ENCODE measurements around the gene POMT2.

Gene POMT2

GRCh38 chr14:77275041-77275580 lies 45.6 kb downstream of the POMT2 start:
- no peak for TF ChIP-seq ISL1 (CRISPR knock-in tag; IDR thresholded peaks at IDR 0.05)
- TF ChIP-seq CSDC2 (CRISPR knock-in tag; IDR thresholded peaks at IDR 0.05) = no peak
- no peak for TF ChIP-seq ZFP3 (CRISPR knock-in tag; IDR thresholded peaks at IDR 0.05)
- no peak for ATAC-seq

- ATAC-seq = no peak
Measured at GRCh38 chr14:77273796-77274195, 46.9 kb downstream of the POMT2 start.

GRCh38 chr14:77272261-77272660 lies 48.4 kb downstream of the POMT2 start:
- ATAC-seq = no peak
- no peak for TF ChIP-seq GLIS3 (CRISPR knock-in tag; IDR thresholded peaks at IDR 0.05)
- no peak for TF ChIP-seq SNAI2 (CRISPR knock-in tag; IDR thresholded peaks at IDR 0.05)
- no peak for TF ChIP-seq TOX (CRISPR knock-in tag; IDR thresholded peaks at IDR 0.05; ENCODE audit: borderline replicate concordance)
- TF ChIP-seq ZFP30 (CRISPR knock-in tag; IDR thresholded peaks at IDR 0.05) = no peak
- TF ChIP-seq ZFP3 (CRISPR knock-in tag; IDR thresholded peaks at IDR 0.05) = no peak
- no peak for TF ChIP-seq ISL1 (CRISPR knock-in tag; IDR thresholded peaks at IDR 0.05)
- TF ChIP-seq CSDC2 (CRISPR knock-in tag; IDR thresholded peaks at IDR 0.05) = no peak

More at GRCh38 chr14:77273796-77274195, 46.9 kb downstream of the POMT2 start:
- TF ChIP-seq SNAI2 (CRISPR knock-in tag; IDR thresholded peaks at IDR 0.05) (no peak), CSRNP3 (CRISPR knock-in tag; IDR thresholded peaks at IDR 0.05) (no peak), CSDC2 (CRISPR knock-in tag; IDR thresholded peaks at IDR 0.05) (no peak), ZNF70 (CRISPR knock-in tag; IDR thresholded peaks at IDR 0.05) (no peak), TSHZ2 (CRISPR knock-in tag; IDR thresholded peaks at IDR 0.05) (no peak), ARNTL (CRISPR knock-in tag; IDR thresholded peaks at IDR 0.05; ENCODE audit: borderline replicate concordance, low read depth) (no peak), CREB5 (CRISPR knock-in tag; IDR thresholded peaks at IDR 0.05; ENCODE audit: low read depth) (no peak)

GRCh38 chr14:77271113-77271710 lies 49.5 kb downstream of the POMT2 start, which contains the start of gene NGB:
TSS of gene NGB (minus strand) at chr14:77271206. CDS start at chr14:77270937, 269 bp downstream.
- TF ChIP-seq ZC3H10 (CRISPR knock-in tag; IDR thresholded peaks at IDR 0.05) (no peak), ISL1 (CRISPR knock-in tag; IDR thresholded peaks at IDR 0.05) (no peak), ZNF70 (CRISPR knock-in tag; IDR thresholded peaks at IDR 0.05) (no peak), ZNF565 (CRISPR knock-in tag; conservative IDR thresholded peaks at IDR 0.05; ENCODE audit: low read depth) (no peak), RARB (CRISPR knock-in tag; IDR thresholded peaks at IDR 0.05) (no peak), TCF4 (CRISPR knock-in tag; IDR thresholded peaks at IDR 0.05; ENCODE audit: borderline replicate concordance) (no peak), SNAI2 (CRISPR knock-in tag; IDR thresholded peaks at IDR 0.05) (no peak)
- ATAC-seq = no peak

GRCh38 chr14:77270361-77271112 lies 50.1 kb downstream of the POMT2 start:
- ATAC-seq = no peak; the same call in 2 of the 3 replicates
- TF ChIP-seq TOX (CRISPR knock-in tag; IDR thresholded peaks at IDR 0.05; ENCODE audit: borderline replicate concordance) = no peak
- no peak for TF ChIP-seq ZFP3 (CRISPR knock-in tag; IDR thresholded peaks at IDR 0.05)
- TF ChIP-seq GLIS3 (CRISPR knock-in tag; IDR thresholded peaks at IDR 0.05) = no peak
- no peak for TF ChIP-seq POU6F1 (CRISPR knock-in tag; IDR thresholded peaks at IDR 0.05; ENCODE audit: borderline replicate concordance, low read depth)
- no peak for TF ChIP-seq CREB5 (CRISPR knock-in tag; IDR thresholded peaks at IDR 0.05; ENCODE audit: low read depth)
- no peak for TF ChIP-seq ESRRG (CRISPR knock-in tag; IDR thresholded peaks at IDR 0.05)
- no peak for TF ChIP-seq SNAI2 (CRISPR knock-in tag; IDR thresholded peaks at IDR 0.05)
- no peak for TF ChIP-seq ISL1 (CRISPR knock-in tag; IDR thresholded peaks at IDR 0.05)
- no peak for TF ChIP-seq ARNTL (CRISPR knock-in tag; IDR thresholded peaks at IDR 0.05; ENCODE audit: borderline replicate concordance, low read depth)
- no peak for TF ChIP-seq ZNF8 (CRISPR knock-in tag; IDR thresholded peaks at IDR 0.05)
- no peak for TF ChIP-seq ZNF70 (CRISPR knock-in tag; IDR thresholded peaks at IDR 0.05)
- no peak for TF ChIP-seq PPARA (CRISPR knock-in tag; IDR thresholded peaks at IDR 0.05; ENCODE audit: borderline replicate concordance)

Data from SK-N-SH treated with all-trans-retinoic acid at 6 μM for 48 hours (cell line).